C4-2B (cell line): ENCODE data around the gene MMP25.

Experiments
- ZFX ChIP-seq: fragments of 450-650 bp; IDR thresholded peaks from 2 replicates; pipeline ENCODE4 v1.6.1; 2017
- TF ChIP-seq, protein P1 (sequence below): fragments of 450-650 bp; conservative IDR thresholded peaks from 2 replicates; pipeline ENCODE4 v1.5.1; 2017; ENCODE audit warnings: mild to moderate bottlenecking

DNA sequence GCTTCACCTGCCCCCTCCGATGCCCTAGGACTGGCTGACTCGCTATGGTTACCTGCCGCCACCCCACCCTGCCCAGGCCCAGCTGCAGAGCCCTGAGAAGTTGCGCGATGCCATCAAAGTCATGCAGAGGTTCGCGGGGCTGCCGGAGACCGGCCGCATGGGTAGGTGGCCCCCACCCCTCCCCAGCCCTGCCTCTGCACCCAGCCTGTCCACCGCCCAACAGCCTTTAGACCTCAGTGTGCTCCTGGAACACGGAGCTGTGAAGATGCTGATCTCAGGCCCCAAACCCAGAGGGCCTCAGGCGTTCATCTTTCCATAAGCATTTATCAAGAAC lies 993 bp downstream of the MMP25 start:
- TF ChIP-seq, protein P1, sequence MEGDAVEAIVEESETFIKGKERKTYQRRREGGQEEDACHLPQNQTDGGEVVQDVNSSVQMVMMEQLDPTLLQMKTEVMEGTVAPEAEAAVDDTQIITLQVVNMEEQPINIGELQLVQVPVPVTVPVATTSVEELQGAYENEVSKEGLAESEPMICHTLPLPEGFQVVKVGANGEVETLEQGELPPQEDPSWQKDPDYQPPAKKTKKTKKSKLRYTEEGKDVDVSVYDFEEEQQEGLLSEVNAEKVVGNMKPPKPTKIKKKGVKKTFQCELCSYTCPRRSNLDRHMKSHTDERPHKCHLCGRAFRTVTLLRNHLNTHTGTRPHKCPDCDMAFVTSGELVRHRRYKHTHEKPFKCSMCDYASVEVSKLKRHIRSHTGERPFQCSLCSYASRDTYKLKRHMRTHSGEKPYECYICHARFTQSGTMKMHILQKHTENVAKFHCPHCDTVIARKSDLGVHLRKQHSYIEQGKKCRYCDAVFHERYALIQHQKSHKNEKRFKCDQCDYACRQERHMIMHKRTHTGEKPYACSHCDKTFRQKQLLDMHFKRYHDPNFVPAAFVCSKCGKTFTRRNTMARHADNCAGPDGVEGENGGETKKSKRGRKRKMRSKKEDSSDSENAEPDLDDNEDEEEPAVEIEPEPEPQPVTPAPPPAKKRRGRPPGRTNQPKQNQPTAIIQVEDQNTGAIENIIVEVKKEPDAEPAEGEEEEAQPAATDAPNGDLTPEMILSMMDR: no peak
- no peak for TF ChIP-seq ZFX
